ENCODE results near the gene CMSS1.

DNA sequence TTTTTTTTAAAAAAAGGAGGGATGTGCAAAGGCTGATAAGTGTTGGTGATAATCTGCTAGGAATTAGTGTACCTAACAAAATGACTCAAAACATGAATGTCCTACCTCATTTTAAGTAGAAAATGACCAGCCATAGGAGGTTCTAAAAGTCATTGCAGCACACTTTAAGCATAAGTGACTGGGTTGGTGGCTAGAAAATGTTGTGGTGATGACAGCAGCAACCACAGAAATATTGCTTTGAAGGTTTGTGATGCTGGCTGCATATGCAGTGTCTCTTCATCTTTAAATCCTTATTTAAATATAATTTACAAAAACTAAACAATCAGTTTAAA is 55.2 kb downstream of the CMSS1 start:
- no peak for TF ChIP-seq CTCF (IDR thresholded peaks at IDR 0.05)
- no peak for TF ChIP-seq EZH2 (IDR thresholded peaks at IDR 0.05; ENCODE audit: borderline replicate concordance, insufficient read depth, low read depth, low read length, poor library complexity, severe bottlenecking)

All from B cell (primary cell).